Pons (tissue), 1 donor: ENCODE data around the gene RELB.

Experiments used
- DNase-seq: peaks from one replicate; pipeline ENCODE4 v3.0.0-alpha.2; 2016; ENCODE audit warnings: low spot score

The RELB gene

GRCh38 chr19:45025264-45025663 is 24.0 kb downstream of the RELB start:
- no peak for DNase-seq

- DNase-seq: no peak
Observed at GRCh38 chr19:45027371-45027770, 26.1 kb downstream of the RELB start.

GRCh38 chr19:45030825-45031224 is 29.6 kb downstream of the RELB start:
- no peak for DNase-seq

GRCh38 chr19:45032421-45032820 is 31.2 kb downstream of the RELB start:
- no peak for DNase-seq

- DNase-seq: no peak
Observed at GRCh38 chr19:45035755-45036154, 34.5 kb downstream of the RELB start.

- DNase-seq: no peak
Observed at GRCh38 chr19:45037393-45038169, 36.3 kb downstream of the RELB start.

- DNase-seq: peak; percentile 90
Observed at GRCh38 chr19:45038931-45039893, 37.9 kb downstream of the RELB start, which contains the start of gene CLASRP. TSS of gene CLASRP (plus strand) at chr19:45039045. CDS start at chr19:45040213, 1,168 bp downstream.

GRCh38 chr19:45040059-45040771 is 39.0 kb downstream of the RELB start:
- peak; percentile 46 for DNase-seq

- no peak for DNase-seq
Observed at GRCh38 chr19:45041125-45041524, 39.9 kb downstream of the RELB start.

GRCh38 chr19:45045671-45046353 is 44.5 kb downstream of the RELB start:
- peak; percentile 99 for DNase-seq

- DNase-seq: no peak
Observed at GRCh38 chr19:45046355-45046754, 45.1 kb downstream of the RELB start.

- DNase-seq: peak; percentile 22
Observed at GRCh38 chr19:45047188-45047797, 46.0 kb downstream of the RELB start.

- peak; percentile 48 for DNase-seq
Observed at GRCh38 chr19:45049073-45049736, 47.9 kb downstream of the RELB start.

GRCh38 chr19:45050036-45050435 is 48.8 kb downstream of the RELB start:
- DNase-seq: no peak

- no peak for DNase-seq
Observed at GRCh38 chr19:45051929-45052579, 50.8 kb downstream of the RELB start.

- no peak for DNase-seq
Observed at GRCh38 chr19:45056831-45057230, 55.6 kb downstream of the RELB start.

GRCh38 chr19:45057444-45057843 is 56.2 kb downstream of the RELB start:
- DNase-seq: no peak

- no peak for DNase-seq
Observed at GRCh38 chr19:45058622-45059159, 57.4 kb downstream of the RELB start.

GRCh38 chr19:45059258-45059965 is 58.1 kb downstream of the RELB start:
- peak; percentile 79 for DNase-seq
